ENCODE data around the gene CFDP1.
A peak's percentile ranks its signal among the peaks of the same experiment; 100 is the strongest.

Gene CFDP1

GRCh38 chr16:75402821-75403475 lies 30.4 kb downstream of the CFDP1 start:
- no peak for DNase-seq

- peak; percentile 43 for DNase-seq
These were observed 31.0 kb downstream of the CFDP1 start for GRCh38 chr16:75402159-75402820.

GRCh38 chr16:75401691-75402090 lies 31.6 kb downstream of the CFDP1 start:
- DNase-seq, result no peak

GRCh38 chr16:75398333-75398732 lies 35.0 kb downstream of the CFDP1 start:
- no peak for DNase-seq

- DNase-seq, result no peak
These were observed 38.4 kb downstream of the CFDP1 start for GRCh38 chr16:75394941-75395340.

- DNase-seq, result no peak
These were observed 40.4 kb downstream of the CFDP1 start for GRCh38 chr16:75392906-75393305.

- no peak for DNase-seq
These were observed 42.2 kb downstream of the CFDP1 start for GRCh38 chr16:75390926-75391653.

DNA sequence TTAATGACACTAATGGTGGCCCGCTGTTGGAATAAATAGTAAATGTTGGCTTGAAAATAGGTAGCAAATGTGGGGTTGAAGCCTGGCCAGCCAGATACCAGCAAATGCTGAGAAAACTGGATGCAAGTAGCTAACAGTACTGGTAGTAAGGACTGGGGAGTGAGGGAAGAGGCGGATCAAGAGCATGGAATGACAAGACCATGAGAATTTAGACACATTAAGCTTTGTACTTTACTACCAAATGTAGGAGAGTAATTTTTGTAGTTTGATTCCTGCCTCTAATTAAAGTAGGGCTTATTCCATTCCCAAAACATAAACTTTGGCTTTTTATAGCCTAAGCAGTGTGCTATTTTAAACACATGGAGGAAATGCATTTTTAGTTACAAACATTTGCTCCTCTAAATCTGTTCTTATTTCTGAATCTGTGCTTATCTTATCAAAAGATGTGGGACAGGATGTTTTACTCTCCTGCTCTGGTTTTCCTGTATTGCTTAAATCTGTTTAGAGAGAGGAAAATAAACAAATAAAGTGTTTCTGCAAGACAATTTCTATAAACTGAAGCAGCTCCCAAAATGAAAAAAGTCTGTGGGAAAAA lies 44.1 kb downstream of the CFDP1 start:
- DNase-seq, result no peak

DNA sequence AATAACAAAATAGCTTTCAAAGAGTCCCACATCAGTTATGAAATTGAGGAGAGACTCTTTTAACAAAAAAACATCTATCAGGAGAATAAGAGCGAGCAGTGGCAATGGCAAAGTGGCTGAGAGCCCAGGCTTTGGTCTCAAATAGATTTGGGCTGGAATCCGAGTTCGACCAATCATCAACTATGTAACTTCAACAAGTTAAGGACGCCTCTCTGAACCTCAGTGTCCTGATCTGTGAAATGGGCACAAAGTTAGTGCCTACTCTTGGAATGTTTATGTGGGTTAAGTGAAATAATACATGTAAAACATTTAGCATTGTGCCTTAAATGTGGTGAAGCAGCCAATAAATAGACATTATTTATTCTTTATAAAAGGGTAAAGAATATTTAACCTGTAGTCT lies 45.4 kb downstream of the CFDP1 start:
- no peak for DNase-seq

- peak; percentile 70 for DNase-seq
These were observed 47.7 kb downstream of the CFDP1 start for GRCh38 chr16:75385507-75386152.

DNA sequence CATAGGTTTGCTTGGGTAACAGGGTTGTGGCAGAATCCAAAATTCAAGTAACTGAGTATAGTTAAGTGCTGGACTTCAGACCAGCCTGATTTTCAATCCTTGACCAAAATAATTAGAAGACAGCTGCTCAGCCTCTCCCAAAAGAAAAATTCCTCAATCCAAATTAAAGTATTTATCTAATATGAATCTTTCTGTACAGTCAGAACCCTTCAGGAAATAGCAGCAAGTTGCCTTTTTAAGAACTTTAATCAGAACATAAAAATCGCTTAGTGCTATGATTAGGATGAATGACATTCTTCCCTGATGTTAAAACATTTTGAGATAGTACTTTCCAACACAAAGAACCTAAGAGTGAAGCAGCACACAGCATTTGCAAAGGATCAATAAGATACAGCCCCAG lies 50.2 kb downstream of the CFDP1 start:
- no peak for DNase-seq

GRCh38 chr16:75382611-75383010 lies 50.7 kb downstream of the CFDP1 start:
- DNase-seq, result no peak

DNA sequence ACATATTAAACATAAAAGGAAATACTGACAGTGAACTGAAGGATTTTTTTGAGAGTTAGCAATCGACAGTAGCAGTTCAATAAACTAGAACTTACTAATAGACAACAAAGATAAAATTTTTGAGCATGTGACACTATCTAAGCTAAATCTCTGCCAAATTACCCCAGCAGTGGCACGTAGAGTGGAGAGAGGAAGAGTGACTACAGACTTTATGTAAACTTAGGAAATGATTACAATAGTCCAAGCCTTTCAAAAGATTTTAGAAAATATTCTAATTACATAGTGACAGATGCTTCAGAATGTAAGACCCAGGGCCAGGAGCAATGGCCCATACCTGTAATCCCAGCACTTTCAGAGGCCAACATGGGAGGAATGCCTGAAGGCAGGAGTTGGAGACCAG lies 52.4 kb downstream of the CFDP1 start:
- DNase-seq, result no peak

GRCh38 chr16:75379911-75380847 lies 53.1 kb downstream of the CFDP1 start:
- DNase-seq, result no peak

DNA sequence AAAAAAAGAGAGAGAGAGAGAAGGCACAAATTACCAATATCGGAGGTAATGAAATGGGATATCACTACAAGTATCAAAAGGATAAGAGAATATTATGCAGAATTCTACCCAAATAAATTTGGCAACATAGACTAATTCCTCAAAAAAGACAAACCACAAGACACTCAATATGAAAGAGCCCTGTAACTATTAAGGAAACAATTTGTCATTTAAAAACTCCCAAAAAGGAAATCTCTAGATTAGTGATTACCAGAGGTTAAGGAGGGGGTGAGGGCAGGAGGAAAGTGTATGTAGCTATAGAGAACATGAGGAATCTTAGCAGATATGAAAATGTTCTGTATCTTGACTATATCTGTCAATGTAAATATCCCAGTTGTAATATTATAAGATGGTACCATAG lies 54.0 kb downstream of the CFDP1 start:
- no peak for DNase-seq

GRCh38 chr16:75378616-75379015 lies 54.7 kb downstream of the CFDP1 start:
- no peak for DNase-seq

GRCh38 chr16:75377729-75378386 lies 55.4 kb downstream of the CFDP1 start:
- DNase-seq, result peak; percentile 87

- no peak for DNase-seq
These were observed 56.7 kb downstream of the CFDP1 start for GRCh38 chr16:75376475-75377161.

- DNase-seq, result no peak
These were observed 58.9 kb downstream of the CFDP1 start for GRCh38 chr16:75374388-75374787.

- peak; percentile 20 for DNase-seq
These were observed 61.0 kb downstream of the CFDP1 start for GRCh38 chr16:75372236-75372856.
